Measurements from ENCODE around the gene TKT. TPM values are rescaled to one million over a fixed set of nuclear protein-coding genes. Genes with fewer than 3 reads are reported as not detected.

TKT gene
- total RNA-seq, 1 donor from 2014 or later = 423 TPM

DNA sequence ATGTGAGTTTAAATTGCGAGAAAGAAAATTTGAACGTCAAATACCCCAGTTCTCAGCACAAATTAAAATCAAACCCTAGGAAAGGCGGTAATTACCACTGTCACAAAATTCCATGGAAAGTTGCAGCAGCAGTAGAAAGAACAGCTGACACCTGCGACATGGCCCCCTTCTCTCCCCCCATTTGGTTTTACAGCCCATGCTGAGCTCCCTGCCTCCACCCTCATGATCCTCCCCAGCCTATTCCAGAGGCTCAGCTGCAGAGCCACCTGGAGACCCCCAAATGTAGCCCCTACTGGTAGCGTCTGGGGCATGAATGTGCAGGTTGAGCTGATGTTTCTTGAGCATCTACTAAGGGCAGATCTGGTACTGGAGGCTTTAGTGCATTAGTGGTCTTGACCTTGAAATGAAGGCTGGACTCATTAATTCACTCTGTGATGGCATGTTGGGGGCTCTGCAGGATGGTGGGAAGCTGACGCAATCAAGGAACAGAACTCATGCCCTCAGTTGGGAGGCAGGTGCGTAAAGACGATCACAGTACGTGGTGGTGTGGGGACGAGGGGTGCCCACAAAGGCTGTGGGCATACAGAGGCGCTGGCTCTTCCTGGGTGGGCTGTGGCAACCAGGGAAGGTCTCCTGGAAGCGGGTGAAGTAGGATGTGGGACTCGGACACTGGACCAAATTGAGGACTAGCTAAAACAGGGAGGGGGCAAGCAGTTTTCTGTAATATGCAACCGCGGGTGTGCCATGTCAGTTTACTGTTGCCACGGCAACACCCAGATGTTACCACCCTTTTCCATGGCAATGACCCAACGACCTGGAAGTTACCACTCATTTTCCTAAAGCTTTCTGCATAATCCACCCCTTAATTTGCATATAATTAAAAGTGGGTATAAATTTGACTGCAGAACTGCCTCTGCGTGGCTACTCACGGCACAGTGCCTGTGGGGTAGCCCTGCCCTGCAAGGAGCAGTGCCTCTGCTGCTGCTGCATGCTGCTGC lies 55.0 kb downstream of the TKT start:
- intact Hi-C loops (cut with DNase I) = no loop called here
- Histone ChIP-seq H3K4me1 (no peaks in the 10 kb centered on the region), H3K36me3 (no peaks in the 10 kb centered on the region), H3K27me3 (no peaks in the 10 kb centered on the region), H3K9me3 (no peaks in the 10 kb centered on the region), H3K4me3 (no peak overlapping the region), H3K27ac (no peak overlapping the region)
- TF ChIP-seq POLR2AphosphoS5 (IDR thresholded peaks at IDR 0.05; ENCODE audit: insufficient read depth in 1 of 2, low read depth in 1 of 2) = no peak
- TF ChIP-seq, protein P1, sequence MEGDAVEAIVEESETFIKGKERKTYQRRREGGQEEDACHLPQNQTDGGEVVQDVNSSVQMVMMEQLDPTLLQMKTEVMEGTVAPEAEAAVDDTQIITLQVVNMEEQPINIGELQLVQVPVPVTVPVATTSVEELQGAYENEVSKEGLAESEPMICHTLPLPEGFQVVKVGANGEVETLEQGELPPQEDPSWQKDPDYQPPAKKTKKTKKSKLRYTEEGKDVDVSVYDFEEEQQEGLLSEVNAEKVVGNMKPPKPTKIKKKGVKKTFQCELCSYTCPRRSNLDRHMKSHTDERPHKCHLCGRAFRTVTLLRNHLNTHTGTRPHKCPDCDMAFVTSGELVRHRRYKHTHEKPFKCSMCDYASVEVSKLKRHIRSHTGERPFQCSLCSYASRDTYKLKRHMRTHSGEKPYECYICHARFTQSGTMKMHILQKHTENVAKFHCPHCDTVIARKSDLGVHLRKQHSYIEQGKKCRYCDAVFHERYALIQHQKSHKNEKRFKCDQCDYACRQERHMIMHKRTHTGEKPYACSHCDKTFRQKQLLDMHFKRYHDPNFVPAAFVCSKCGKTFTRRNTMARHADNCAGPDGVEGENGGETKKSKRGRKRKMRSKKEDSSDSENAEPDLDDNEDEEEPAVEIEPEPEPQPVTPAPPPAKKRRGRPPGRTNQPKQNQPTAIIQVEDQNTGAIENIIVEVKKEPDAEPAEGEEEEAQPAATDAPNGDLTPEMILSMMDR (IDR thresholded peaks at IDR 0.05) = no peak
- TF ChIP-seq POLR2A (IDR thresholded peaks at IDR 0.05) = no peak
- no peak for DNase-seq (ENCODE audit: extremely low spot score in 2 of 2)

DNA sequence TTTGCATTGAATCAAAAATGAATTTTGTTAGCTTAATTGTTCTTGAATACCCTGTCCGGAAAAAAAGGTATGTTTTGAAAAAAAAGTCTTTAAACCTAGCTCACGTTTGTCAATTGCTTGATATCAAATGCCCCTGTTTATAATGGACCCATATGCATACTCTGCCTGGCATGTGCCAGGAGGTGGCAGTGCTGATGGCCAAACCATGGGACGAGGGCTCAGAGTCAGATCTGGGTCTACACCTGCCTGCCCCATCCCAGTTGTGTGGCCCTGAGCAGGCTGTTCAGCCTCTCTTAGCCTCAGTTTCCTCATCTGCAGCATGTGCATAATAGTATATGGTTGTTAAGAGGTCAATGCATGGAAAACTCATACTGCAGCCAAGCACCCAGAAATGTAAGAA lies 56.0 kb downstream of the TKT start:
- H3K27ac ChIP-seq = no peak overlapping the region
- no peak overlapping the region for H3K4me3 ChIP-seq
- H3K9me3 ChIP-seq = no peaks in the 10 kb centered on the region
- TF ChIP-seq POLR2A (IDR thresholded peaks at IDR 0.05) (no peak), POLR2AphosphoS5 (IDR thresholded peaks at IDR 0.05; ENCODE audit: insufficient read depth in 1 of 2, low read depth in 1 of 2) (no peak)
- TF ChIP-seq, protein P1 (IDR thresholded peaks at IDR 0.05) = no peak
- no peaks in the 10 kb centered on the region for H3K27me3 ChIP-seq
- H3K36me3 ChIP-seq = no peaks in the 10 kb centered on the region
- intact Hi-C loops (cut with DNase I) = no loop called here
- DNase-seq (ENCODE audit: extremely low spot score in 2 of 2) = no peak
- H3K4me1 ChIP-seq = no peaks in the 10 kb centered on the region

DNA sequence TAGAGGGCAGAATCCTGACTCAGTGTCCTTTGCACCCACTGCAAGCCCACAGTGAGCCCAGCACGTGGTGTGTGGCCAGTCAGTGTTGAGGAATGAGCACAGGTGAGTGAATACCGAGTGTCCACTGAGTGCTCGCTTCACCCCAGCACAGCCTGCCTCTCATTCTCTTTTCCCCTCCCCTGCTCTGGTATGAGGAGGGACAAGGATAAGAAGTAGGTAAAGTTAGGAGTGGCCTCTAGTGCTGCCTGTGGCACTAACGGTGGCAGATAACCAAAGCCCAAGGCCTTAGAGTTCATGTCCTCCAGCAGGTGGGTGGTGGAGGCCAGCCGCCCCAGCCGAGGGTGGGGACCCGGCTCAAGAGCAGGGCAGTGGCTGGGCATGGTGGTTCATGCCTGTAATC lies 56.8 kb downstream of the TKT start:
- Histone ChIP-seq H3K27ac (no peak overlapping the region), H3K27me3 (no peaks in the 10 kb centered on the region), H3K36me3 (no peaks in the 10 kb centered on the region), H3K4me1 (peaks cover 8% of the 10 kb centered on the region), H3K9me3 (no peaks in the 10 kb centered on the region), H3K4me3 (no peak overlapping the region)
- TF ChIP-seq POLR2A (IDR thresholded peaks at IDR 0.05) (no peak), POLR2AphosphoS5 (IDR thresholded peaks at IDR 0.05; ENCODE audit: insufficient read depth in 1 of 2, low read depth in 1 of 2) (no peak)
- TF ChIP-seq, protein P1 (IDR thresholded peaks at IDR 0.05) = no peak
- DNase-seq (ENCODE audit: extremely low spot score in 2 of 2) = no peak
- intact Hi-C loops (cut with DNase I) = no loop called here

- DNase-seq (ENCODE audit: extremely low spot score in 2 of 2) = no peak
- H3K36me3 ChIP-seq = no peaks in the 10 kb centered on the region
- H3K27me3 ChIP-seq = no peaks in the 10 kb centered on the region
- H3K4me3 ChIP-seq = no peak overlapping the region
- intact Hi-C loops (cut with DNase I) = no loop called here
- no peaks in the 10 kb centered on the region for H3K9me3 ChIP-seq
- no peak overlapping the region for H3K27ac ChIP-seq
- H3K4me1 ChIP-seq = peaks cover 14% of the 10 kb centered on the region
- TF ChIP-seq, protein P1 (IDR thresholded peaks at IDR 0.05) = no peak
- no peak for TF ChIP-seq POLR2AphosphoS5 (IDR thresholded peaks at IDR 0.05; ENCODE audit: insufficient read depth in 1 of 2, low read depth in 1 of 2)
- no peak for TF ChIP-seq POLR2A (IDR thresholded peaks at IDR 0.05)
These were observed 57.4 kb downstream of the TKT start for GRCh38 chr3:53198256-53198977.

Data from vagina (tissue), 2 donors.